GM19395 (cell line): Measurements from ENCODE around the gene JPH3.
"Not testable (repeated sequence)": the region's sequence is repeated elsewhere in the genome, so short reads cannot be mapped to it uniquely, and the experiment has no call there.

Experiments
- ATAC-seq: cut with Tn5 transposase; IDR thresholded peaks from one replicate; pipeline ENCODE4 v1.9.1; 2021; ENCODE audit warnings: mild to moderate bottlenecking, moderate library complexity; ENCODE audit not compliant: unreplicated experiment

The JPH3 gene

GRCh38 chr16:87572959-87573358, 29.3 kb upstream of the JPH3 start:
- ATAC-seq, result no peak

GRCh38 chr16:87575027-87575804, 27.1 kb upstream of the JPH3 start:
- ATAC-seq, result no peak

GRCh38 chr16:87576171-87576570, 26.1 kb upstream of the JPH3 start:
- no peak for ATAC-seq

- not testable (repeated sequence) for ATAC-seq
These were observed 24.0 kb upstream of the JPH3 start for GRCh38 chr16:87578142-87578930.

GRCh38 chr16:87579691-87580090, 22.6 kb upstream of the JPH3 start:
- ATAC-seq, result no peak

- no peak for ATAC-seq
These were observed 21.4 kb upstream of the JPH3 start for GRCh38 chr16:87580855-87581261.

- no peak for ATAC-seq
These were observed 20.5 kb upstream of the JPH3 start for GRCh38 chr16:87581857-87582215.

- no peak for ATAC-seq
These were observed 19.9 kb upstream of the JPH3 start for GRCh38 chr16:87582216-87582965.

- ATAC-seq, result no peak
These were observed 19.4 kb upstream of the JPH3 start for GRCh38 chr16:87582966-87583325.

GRCh38 chr16:87583453-87584131, 18.7 kb upstream of the JPH3 start:
- no peak for ATAC-seq

- no peak for ATAC-seq
These were observed 18.0 kb upstream of the JPH3 start for GRCh38 chr16:87584271-87584670.

- no peak for ATAC-seq
These were observed 17.3 kb upstream of the JPH3 start for GRCh38 chr16:87584975-87585374.

- no peak for ATAC-seq
These were observed 16.7 kb upstream of the JPH3 start for GRCh38 chr16:87585442-87586200.

GRCh38 chr16:87586201-87586782, 16.0 kb upstream of the JPH3 start:
- ATAC-seq, result no peak

- no peak for ATAC-seq
These were observed 14.7 kb upstream of the JPH3 start for GRCh38 chr16:87587636-87588035.

GRCh38 chr16:87592018-87592712, 10.1 kb upstream of the JPH3 start:
- no peak for ATAC-seq

GRCh38 chr16:87593710-87594258, 8.5 kb upstream of the JPH3 start:
- ATAC-seq, result no peak

- no peak for ATAC-seq
These were observed 6.6 kb upstream of the JPH3 start for GRCh38 chr16:87595712-87596111.

- no peak for ATAC-seq
These were observed 4.9 kb upstream of the JPH3 start for GRCh38 chr16:87597324-87597830.
